ENCODE data around the gene ASPDH.

- TF ChIP-seq MIER2 (CRISPR knock-in tag; IDR thresholded peaks at IDR 0.05) (no peak), ZNF777 (CRISPR knock-in tag; IDR thresholded peaks at IDR 0.05) (no peak), ELF4 (CRISPR knock-in tag; IDR thresholded peaks at IDR 0.05; ENCODE audit: borderline replicate concordance) (no peak), PBX2 (CRISPR knock-in tag; IDR thresholded peaks at IDR 0.05) (no peak), CREM (IDR thresholded peaks at IDR 0.05) (no peak), CREM (CRISPR knock-in tag; IDR thresholded peaks at IDR 0.05) (no peak), CBX5 (CRISPR knock-in tag; IDR thresholded peaks at IDR 0.05; ENCODE audit: borderline replicate concordance) (no peak), IRF2 (CRISPR knock-in tag; IDR thresholded peaks at IDR 0.05) (no peak), PRDM10 (CRISPR knock-in tag; IDR thresholded peaks at IDR 0.05; ENCODE audit: low read depth) (no peak), EP300 (IDR thresholded peaks at IDR 0.05; ENCODE audit: low read depth in 2 of 2, low read length in 2 of 2) (no peak), EP300 (CRISPR knock-in tag; IDR thresholded peaks at IDR 0.05; ENCODE audit: borderline replicate concordance) (no peak), ZNF10 (CRISPR knock-in tag; IDR thresholded peaks at IDR 0.05; ENCODE audit: borderline replicate concordance, low read depth) (no peak), CTCF (CRISPR knock-in tag; IDR thresholded peaks at IDR 0.05) (no peak)
- TF ChIP-seq, protein P1, sequence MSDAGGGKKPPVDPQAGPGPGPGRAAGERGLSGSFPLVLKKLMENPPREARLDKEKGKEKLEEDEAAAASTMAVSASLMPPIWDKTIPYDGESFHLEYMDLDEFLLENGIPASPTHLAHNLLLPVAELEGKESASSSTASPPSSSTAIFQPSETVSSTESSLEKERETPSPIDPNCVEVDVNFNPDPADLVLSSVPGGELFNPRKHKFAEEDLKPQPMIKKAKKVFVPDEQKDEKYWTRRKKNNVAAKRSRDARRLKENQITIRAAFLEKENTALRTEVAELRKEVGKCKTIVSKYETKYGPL (CRISPR knock-in tag; IDR thresholded peaks at IDR 0.05): no peak
- TF ChIP-seq, protein P2, sequence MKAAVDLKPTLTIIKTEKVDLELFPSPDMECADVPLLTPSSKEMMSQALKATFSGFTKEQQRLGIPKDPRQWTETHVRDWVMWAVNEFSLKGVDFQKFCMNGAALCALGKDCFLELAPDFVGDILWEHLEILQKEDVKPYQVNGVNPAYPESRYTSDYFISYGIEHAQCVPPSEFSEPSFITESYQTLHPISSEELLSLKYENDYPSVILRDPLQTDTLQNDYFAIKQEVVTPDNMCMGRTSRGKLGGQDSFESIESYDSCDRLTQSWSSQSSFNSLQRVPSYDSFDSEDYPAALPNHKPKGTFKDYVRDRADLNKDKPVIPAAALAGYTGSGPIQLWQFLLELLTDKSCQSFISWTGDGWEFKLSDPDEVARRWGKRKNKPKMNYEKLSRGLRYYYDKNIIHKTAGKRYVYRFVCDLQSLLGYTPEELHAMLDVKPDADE (CRISPR knock-in tag; IDR thresholded peaks at IDR 0.05): no peak
These were observed 20.8 kb upstream of the ASPDH start for GRCh38 chr19:50534478-50534877.
